HepG2 (cell line): ENCODE results near the gene RHOV. TPM values are rescaled to one million over a fixed set of nuclear protein-coding genes. Genes with fewer than 3 reads are reported as not detected.

Experiments
- AGO2 ChIP-seq: fragments of 200-400 bp; formaldehyde crosslinking; optimal IDR thresholded peaks from 2 replicates; pipeline ENCODE3; 2017; ENCODE audit warnings: mild to moderate bottlenecking, low read depth, low read length, moderate library complexity
- FOSL1 ChIP-seq: sonication (generic); formaldehyde crosslinking; IDR thresholded peaks from 2 replicates; pipeline ENCODE4 v1.9.0; 2021; ENCODE audit warnings: missing genetic modification reagents, borderline replicate concordance
- JUND ChIP-seq: sonication (generic); formaldehyde crosslinking; IDR thresholded peaks from 2 replicates; pipeline ENCODE4 v1.8.0; 2022; ENCODE audit warnings: mild to moderate bottlenecking, missing genetic modification reagents
- KLF15 ChIP-seq: sonication (generic); formaldehyde crosslinking; IDR thresholded peaks from 2 replicates; pipeline ENCODE4 v1.8.1; 2023; ENCODE audit warnings: borderline replicate concordance, mild to moderate bottlenecking, inconsistent platforms, missing genetic modification reagents, mixed read lengths
- MXI1 ChIP-seq: IDR thresholded peaks from 3 replicates; pipeline ENCODE4 v1.6.1; 2012; ENCODE audit warnings: low read depth, low read length, inconsistent platforms, borderline replicate concordance
- NKX3-1 ChIP-seq: sonication (generic); formaldehyde crosslinking; IDR thresholded peaks from 2 replicates; pipeline ENCODE4 v1.5.0; 2020; ENCODE audit warnings: missing genetic modification reagents
- SMAD1 ChIP-seq: sonication (generic); formaldehyde crosslinking; IDR thresholded peaks from 2 replicates; pipeline ENCODE4 v1.4.0; 2020; ENCODE audit warnings: missing genetic modification reagents, low read depth, mild to moderate bottlenecking, borderline replicate concordance
- SOX5 ChIP-seq: IDR thresholded peaks from 2 replicates; pipeline ENCODE4 v1.6.1; 2016; ENCODE audit warnings: borderline replicate concordance
- SP5 ChIP-seq: IDR thresholded peaks from 2 replicates; pipeline ENCODE4 v1.6.1; 2016; ENCODE audit warnings: low read depth, borderline replicate concordance
- SPEN ChIP-seq: sonication (generic); formaldehyde crosslinking; IDR thresholded peaks from 2 replicates; pipeline ENCODE4 v1.5.1; 2020; ENCODE audit warnings: low read depth, mild to moderate bottlenecking, missing genetic modification reagents
- SRSF9 ChIP-seq: fragments of 200-400 bp; formaldehyde crosslinking; IDR thresholded peaks from 2 replicates; pipeline ENCODE4 v1.6.1; 2018; ENCODE audit warnings: borderline replicate concordance, mild to moderate bottlenecking, low read depth, low read length; ENCODE audit not compliant: insufficient read depth, poor library complexity, severe bottlenecking
- TARDBP ChIP-seq: sonication (generic); formaldehyde crosslinking; IDR thresholded peaks from 2 replicates; pipeline ENCODE4 v1.8.0; 2022; ENCODE audit warnings: mild to moderate bottlenecking, missing genetic modification reagents
- TBX2 ChIP-seq: sonication (generic); formaldehyde crosslinking; IDR thresholded peaks from 2 replicates; pipeline ENCODE4 v1.5.0; 2020; ENCODE audit warnings: missing genetic modification reagents, mild to moderate bottlenecking, borderline replicate concordance
- ZNF160 ChIP-seq: sonication (generic); formaldehyde crosslinking; IDR thresholded peaks from 2 replicates; pipeline ENCODE4 v1.8.0; 2022; ENCODE audit warnings: mild to moderate bottlenecking, inconsistent platforms, missing genetic modification reagents
- ZNF256 ChIP-seq: sonication (generic); formaldehyde crosslinking; conservative IDR thresholded peaks from 2 replicates; pipeline ENCODE4 v1.4.0; 2020; ENCODE audit warnings: missing genetic modification reagents
- ZNF746 ChIP-seq: sonication (generic); formaldehyde crosslinking; IDR thresholded peaks from 2 replicates; pipeline ENCODE4 v1.8.0; 2022; ENCODE audit warnings: mild to moderate bottlenecking, missing genetic modification reagents
- ZNF768 ChIP-seq: sonication (generic); formaldehyde crosslinking; IDR thresholded peaks from 2 replicates; pipeline ENCODE4 v1.4.0; 2020; ENCODE audit warnings: missing genetic modification reagents
- ZNF816 ChIP-seq: sonication (generic); formaldehyde crosslinking; IDR thresholded peaks from 2 replicates; pipeline ENCODE4 v1.8.0; 2022; ENCODE audit warnings: missing genetic modification reagents, mild to moderate bottlenecking, borderline replicate concordance
- polyA plus RNA-seq, 8 experiments: library from polyadenylated mRNA; depleted of rRNA in 3 of 8; stranded (reverse) in 7 of 8; unstranded in 1 of 8; fragments of >200 nt; fragmentation: Illumina TruSeq in 4 of 8; extraction: Trizol in 4 of 8; gene quantifications; 2 replicates each; pipeline versions ENCODE4 v1.2.1 to v1.2.3, GENCODE V29; 2011 to 2016; ENCODE audit warnings: low read depth in 4 of 8, missing spikeins in 1 of 8, mixed read lengths in 1 of 8; ENCODE audit not compliant: insufficient read depth in 1 of 8
- total RNA-seq, 5 experiments: library from RNA; depleted of rRNA; stranded (reverse); fragments of >200 nt; fragmentation: Illumina TruSeq; extraction: Trizol; gene quantifications; 2 replicates each; pipeline ENCODE4 v1.2.3, GENCODE V29; 2016; ENCODE audit warnings: low read depth in 1 of 5
- TF ChIP-seq, protein P1 (sequence below): sonication (generic); formaldehyde crosslinking; IDR thresholded peaks from 2 replicates; pipeline ENCODE4 v1.4.0; 2020; ENCODE audit warnings: missing genetic modification reagents
- TF ChIP-seq, protein P2 (sequence below): sonication (generic); formaldehyde crosslinking; conservative IDR thresholded peaks from 2 replicates; pipeline ENCODE4 v1.4.0; 2020; ENCODE audit warnings: mild to moderate bottlenecking, missing genetic modification reagents, moderate library complexity
- TF ChIP-seq, protein P3 (sequence below): sonication (generic); formaldehyde crosslinking; IDR thresholded peaks from 2 replicates; pipeline ENCODE4 v1.8.1; 2022; ENCODE audit warnings: low read depth, mild to moderate bottlenecking, missing genetic modification reagents
- TF ChIP-seq, protein P4 (sequence below): sonication (generic); formaldehyde crosslinking; IDR thresholded peaks from 2 replicates; pipeline ENCODE4 v1.8.1; 2023; ENCODE audit warnings: mild to moderate bottlenecking, missing genetic modification reagents, borderline replicate concordance

The RHOV gene
- total and polyA plus RNA-seq, 2 of the 13 experiments (the other 11 are each of a cell fraction or from before 2014, with no cell fraction given): 0.17 to 0.18 TPM

DNA sequence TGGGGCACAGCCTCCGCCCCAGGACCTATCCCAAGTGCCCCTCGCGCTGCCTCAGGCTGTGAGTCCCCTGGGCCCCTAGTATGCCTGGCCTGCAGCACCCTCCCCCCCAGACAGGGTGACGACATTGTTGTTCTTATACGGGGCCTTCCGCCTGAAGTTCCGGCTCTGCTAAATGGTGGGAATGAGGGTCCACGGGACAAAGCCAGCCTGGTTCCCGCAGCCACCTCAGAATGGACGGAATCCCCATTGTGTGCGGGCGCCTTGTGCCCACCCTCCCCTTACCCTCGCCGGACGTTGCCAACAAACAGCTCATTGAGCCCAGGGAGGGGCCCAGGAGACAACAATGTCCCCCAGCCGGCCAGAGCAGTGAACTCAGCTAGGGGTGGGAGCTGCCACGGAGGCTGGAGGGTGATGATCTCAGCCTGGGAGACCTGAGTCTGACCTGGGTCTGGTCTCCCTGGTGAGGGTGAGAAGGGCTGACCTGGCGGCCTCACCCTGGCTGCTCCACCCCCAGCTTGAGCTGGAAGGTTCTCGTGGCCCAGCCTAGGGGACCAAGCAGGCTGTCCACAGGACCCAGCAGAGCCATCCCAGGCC is 44.9 kb upstream of the RHOV start (continued):
- TF ChIP-seq, protein P1, sequence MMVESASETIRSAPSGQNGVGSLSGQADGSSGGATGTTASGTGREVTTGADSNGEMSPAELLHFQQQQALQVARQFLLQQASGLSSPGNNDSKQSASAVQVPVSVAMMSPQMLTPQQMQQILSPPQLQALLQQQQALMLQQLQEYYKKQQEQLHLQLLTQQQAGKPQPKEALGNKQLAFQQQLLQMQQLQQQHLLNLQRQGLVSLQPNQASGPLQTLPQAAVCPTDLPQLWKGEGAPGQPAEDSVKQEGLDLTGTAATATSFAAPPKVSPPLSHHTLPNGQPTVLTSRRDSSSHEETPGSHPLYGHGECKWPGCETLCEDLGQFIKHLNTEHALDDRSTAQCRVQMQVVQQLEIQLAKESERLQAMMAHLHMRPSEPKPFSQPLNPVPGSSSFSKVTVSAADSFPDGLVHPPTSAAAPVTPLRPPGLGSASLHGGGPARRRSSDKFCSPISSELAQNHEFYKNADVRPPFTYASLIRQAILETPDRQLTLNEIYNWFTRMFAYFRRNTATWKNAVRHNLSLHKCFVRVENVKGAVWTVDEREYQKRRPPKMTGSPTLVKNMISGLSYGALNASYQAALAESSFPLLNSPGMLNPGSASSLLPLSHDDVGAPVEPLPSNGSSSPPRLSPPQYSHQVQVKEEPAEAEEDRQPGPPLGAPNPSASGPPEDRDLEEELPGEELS (CRISPR knock-in tag): 0 out of 2 replicates have a peak, but pooled peaks have one; percentile 37
- TF ChIP-seq FOSL1 (CRISPR knock-in tag) (no peak), ZNF160 (CRISPR knock-in tag) (no peak), NKX3-1 (CRISPR knock-in tag) (no peak), ZNF746 (CRISPR knock-in tag) (no peak), SRSF9 (no peak), TBX2 (CRISPR knock-in tag) (0 out of 2 replicates have a peak, but pooled peaks have one; percentile 14), JUND (CRISPR knock-in tag) (no peak), ZNF768 (CRISPR knock-in tag) (no peak), ZNF816 (CRISPR knock-in tag) (no peak), TARDBP (CRISPR knock-in tag) (peak; percentile 35; the same call in 1 of the 2 replicates), SOX5 (CRISPR knock-in tag) (no peak), ZNF256 (CRISPR knock-in tag) (no peak), MXI1 (no peak), SP5 (CRISPR knock-in tag) (no peak), SPEN (0 out of 2 replicates have a peak, but pooled peaks have one; percentile 14), SMAD1 (CRISPR knock-in tag) (no peak), KLF15 (no peak), AGO2 (no peak)
- TF ChIP-seq, protein P2, sequence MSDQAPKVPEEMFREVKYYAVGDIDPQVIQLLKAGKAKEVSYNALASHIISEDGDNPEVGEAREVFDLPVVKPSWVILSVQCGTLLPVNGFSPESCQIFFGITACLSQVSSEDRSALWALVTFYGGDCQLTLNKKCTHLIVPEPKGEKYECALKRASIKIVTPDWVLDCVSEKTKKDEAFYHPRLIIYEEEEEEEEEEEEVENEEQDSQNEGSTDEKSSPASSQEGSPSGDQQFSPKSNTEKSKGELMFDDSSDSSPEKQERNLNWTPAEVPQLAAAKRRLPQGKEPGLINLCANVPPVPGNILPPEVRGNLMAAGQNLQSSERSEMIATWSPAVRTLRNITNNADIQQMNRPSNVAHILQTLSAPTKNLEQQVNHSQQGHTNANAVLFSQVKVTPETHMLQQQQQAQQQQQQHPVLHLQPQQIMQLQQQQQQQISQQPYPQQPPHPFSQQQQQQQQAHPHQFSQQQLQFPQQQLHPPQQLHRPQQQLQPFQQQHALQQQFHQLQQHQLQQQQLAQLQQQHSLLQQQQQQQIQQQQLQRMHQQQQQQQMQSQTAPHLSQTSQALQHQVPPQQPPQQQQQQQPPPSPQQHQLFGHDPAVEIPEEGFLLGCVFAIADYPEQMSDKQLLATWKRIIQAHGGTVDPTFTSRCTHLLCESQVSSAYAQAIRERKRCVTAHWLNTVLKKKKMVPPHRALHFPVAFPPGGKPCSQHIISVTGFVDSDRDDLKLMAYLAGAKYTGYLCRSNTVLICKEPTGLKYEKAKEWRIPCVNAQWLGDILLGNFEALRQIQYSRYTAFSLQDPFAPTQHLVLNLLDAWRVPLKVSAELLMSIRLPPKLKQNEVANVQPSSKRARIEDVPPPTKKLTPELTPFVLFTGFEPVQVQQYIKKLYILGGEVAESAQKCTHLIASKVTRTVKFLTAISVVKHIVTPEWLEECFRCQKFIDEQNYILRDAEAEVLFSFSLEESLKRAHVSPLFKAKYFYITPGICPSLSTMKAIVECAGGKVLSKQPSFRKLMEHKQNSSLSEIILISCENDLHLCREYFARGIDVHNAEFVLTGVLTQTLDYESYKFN (CRISPR knock-in tag): peak; percentile 55
- TF ChIP-seq, protein P3, sequence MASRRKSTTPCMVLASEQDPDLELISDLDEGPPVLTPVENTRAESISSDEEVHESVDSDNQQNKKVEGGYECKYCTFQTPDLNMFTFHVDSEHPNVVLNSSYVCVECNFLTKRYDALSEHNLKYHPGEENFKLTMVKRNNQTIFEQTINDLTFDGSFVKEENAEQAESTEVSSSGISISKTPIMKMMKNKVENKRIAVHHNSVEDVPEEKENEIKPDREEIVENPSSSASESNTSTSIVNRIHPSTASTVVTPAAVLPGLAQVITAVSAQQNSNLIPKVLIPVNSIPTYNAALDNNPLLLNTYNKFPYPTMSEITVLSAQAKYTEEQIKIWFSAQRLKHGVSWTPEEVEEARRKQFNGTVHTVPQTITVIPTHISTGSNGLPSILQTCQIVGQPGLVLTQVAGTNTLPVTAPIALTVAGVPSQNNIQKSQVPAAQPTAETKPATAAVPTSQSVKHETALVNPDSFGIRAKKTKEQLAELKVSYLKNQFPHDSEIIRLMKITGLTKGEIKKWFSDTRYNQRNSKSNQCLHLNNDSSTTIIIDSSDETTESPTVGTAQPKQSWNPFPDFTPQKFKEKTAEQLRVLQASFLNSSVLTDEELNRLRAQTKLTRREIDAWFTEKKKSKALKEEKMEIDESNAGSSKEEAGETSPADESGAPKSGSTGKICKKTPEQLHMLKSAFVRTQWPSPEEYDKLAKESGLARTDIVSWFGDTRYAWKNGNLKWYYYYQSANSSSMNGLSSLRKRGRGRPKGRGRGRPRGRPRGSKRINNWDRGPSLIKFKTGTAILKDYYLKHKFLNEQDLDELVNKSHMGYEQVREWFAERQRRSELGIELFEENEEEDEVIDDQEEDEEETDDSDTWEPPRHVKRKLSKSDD: no peak
- TF ChIP-seq, protein P4, sequence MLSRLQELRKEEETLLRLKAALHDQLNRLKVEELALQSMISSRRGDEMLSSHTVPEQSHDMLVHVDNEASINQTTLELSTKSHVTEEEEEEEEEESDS: no peak
